Stomach (tissue), 9 donors: ENCODE results near the gene CCDC178. TPM values are rescaled to one million over a fixed set of nuclear protein-coding genes. Genes with fewer than 3 reads are reported as not detected.
A peak's percentile ranks its signal among the peaks of the same experiment; 100 is the strongest.

Experiments used
- DNase-seq, 2 donors: peaks; one replicate each; pipeline versions ENCODE4 v3.0.0 to v3.0.0-alpha.2; 2013 to 2019
- H3K27ac ChIP-seq, 5 donors: fragments of 200-600 bp in 4 of 5; sonication (generic) in 4 of 5; one replicate each; pipeline ENCODE4 v1.5.1; 2013 to 2019; ENCODE audit warnings: mild to moderate bottlenecking in 1 of 5, moderate library complexity in 1 of 5
- H3K27me3 ChIP-seq, 3 donors: fragments of 200-600 bp; sonication (generic); one replicate each; pipeline ENCODE4 v1.5.1; 2017 to 2019; ENCODE audit warnings: mixed run types in 1 of 3
- H3K36me3 ChIP-seq, 4 donors: fragments of 200-600 bp; sonication (generic); 1 replicate in 3 of 4; 2 replicates in 1 of 4; pipeline ENCODE4 v1.5.1; 2016 to 2019
- H3K4me1 ChIP-seq, 4 donors: fragments of 200-600 bp; sonication (generic); one replicate each; pipeline ENCODE4 v1.5.1; 2016 to 2019
- H3K4me3 ChIP-seq, 4 donors: fragments of 200-600 bp; sonication (generic) in 3 of 4; one replicate each; pipeline ENCODE4 v1.5.1; 2016 to 2019; ENCODE audit warnings: mild to moderate bottlenecking in 1 of 4
- H3K9me3 ChIP-seq, 4 donors: fragments of 200-600 bp; sonication (generic); one replicate each; pipeline ENCODE4 v1.5.1; 2016 to 2019
- EP300 ChIP-seq: sonication (generic); formaldehyde crosslinking; IDR thresholded peaks from one replicate; pipeline ENCODE4 v1.6.1; 2017; ENCODE audit warnings: antibody characterized with exemption
- POLR2A ChIP-seq, 4 donors: fragments of 450-650 bp; IDR thresholded peaks; one replicate each; pipeline ENCODE4 v1.6.1; 2016; ENCODE audit warnings: antibody characterized with exemption in 4 of 4, control low read depth in 2 of 4, mild to moderate bottlenecking in 1 of 4, moderate library complexity in 1 of 4
- POLR2AphosphoS5 ChIP-seq, 3 donors: sonication (generic); formaldehyde crosslinking; IDR thresholded peaks; one replicate each; pipeline ENCODE4 v1.6.1; 2016; ENCODE audit warnings: antibody characterized with exemption in 3 of 3
- WGBS, 5 donors: extraction: QIAGEN DNeasy Blood & Tissue Kit in 3 of 5; methylation state at CpG; one replicate each; pipeline versions ENCODE4 v1.1.5 to v1.1.7; 2013 to 2018; 5-methylcytosine and 5-hydroxymethylcytosine counted together
- intact Hi-C: fragments of 100-400 bp; cut with DNase I; formaldehyde crosslinking; loops from one replicate; pipeline ENCODE4 v1.15.1; 2023; ENCODE audit warnings: low total_unique reads
- polyA plus RNA-seq, 3 donors: library from polyadenylated mRNA; stranded (reverse); fragments of 200-250 nt; gene quantifications; one replicate each; pipeline ENCODE4 v1.2.3, GENCODE V29; 2013
- total RNA-seq, 5 donors: library from RNA; depleted of rRNA; stranded (reverse); fragments of >200 nt; gene quantifications; one replicate each; pipeline versions ENCODE4 v1.1.0 to v1.2.3, GENCODE V29; 2014 to 2016
- TF ChIP-seq, protein P1 (sequence below), 7 experiments: fragments of 450-650 bp in 4 of 7; fragments of 200-600 bp in 3 of 7; sonication (generic) in 3 of 7; IDR thresholded peaks; one replicate each; pipeline ENCODE4 v1.5.1; 2016 to 2019; ENCODE audit warnings: antibody characterized with exemption in 7 of 7, control low read depth in 2 of 7, mild to moderate bottlenecking in 1 of 7
- donor health status: healthy with polysubstance abuse.
- donor health status: Bipolar disorder and iron deficiency.
- donor health status: healthy.

Gene CCDC178
- total and polyA plus RNA-seq, 8 donors: 0.38 to 24.5 (median 1.8) TPM; not detected in 4

GRCh38 chr18:32920796-32921787, 519.4 kb downstream of the CCDC178 start:
- Histone ChIP-seq H3K27ac (no peak overlapping the region), H3K9me3 (no peaks in the 10 kb centered on the region), H3K36me3 (no peaks in the 10 kb centered on the region), H3K4me1 (no peaks in the 10 kb centered on the region), H3K4me3 (no peak overlapping the region), H3K27me3 (no peaks in the 10 kb centered on the region)
- no peak for DNase-seq
- no peak for TF ChIP-seq POLR2A (IDR thresholded peaks at IDR 0.05)
- no peak for TF ChIP-seq EP300
- TF ChIP-seq POLR2AphosphoS5 (IDR thresholded peaks at IDR 0.05): no peak
- TF ChIP-seq, protein P1, sequence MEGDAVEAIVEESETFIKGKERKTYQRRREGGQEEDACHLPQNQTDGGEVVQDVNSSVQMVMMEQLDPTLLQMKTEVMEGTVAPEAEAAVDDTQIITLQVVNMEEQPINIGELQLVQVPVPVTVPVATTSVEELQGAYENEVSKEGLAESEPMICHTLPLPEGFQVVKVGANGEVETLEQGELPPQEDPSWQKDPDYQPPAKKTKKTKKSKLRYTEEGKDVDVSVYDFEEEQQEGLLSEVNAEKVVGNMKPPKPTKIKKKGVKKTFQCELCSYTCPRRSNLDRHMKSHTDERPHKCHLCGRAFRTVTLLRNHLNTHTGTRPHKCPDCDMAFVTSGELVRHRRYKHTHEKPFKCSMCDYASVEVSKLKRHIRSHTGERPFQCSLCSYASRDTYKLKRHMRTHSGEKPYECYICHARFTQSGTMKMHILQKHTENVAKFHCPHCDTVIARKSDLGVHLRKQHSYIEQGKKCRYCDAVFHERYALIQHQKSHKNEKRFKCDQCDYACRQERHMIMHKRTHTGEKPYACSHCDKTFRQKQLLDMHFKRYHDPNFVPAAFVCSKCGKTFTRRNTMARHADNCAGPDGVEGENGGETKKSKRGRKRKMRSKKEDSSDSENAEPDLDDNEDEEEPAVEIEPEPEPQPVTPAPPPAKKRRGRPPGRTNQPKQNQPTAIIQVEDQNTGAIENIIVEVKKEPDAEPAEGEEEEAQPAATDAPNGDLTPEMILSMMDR (IDR thresholded peaks at IDR 0.05): no peak
- 65 to 76% (median 73%) methylated on average over 8 of the region's 8 CpGs for WGBS, 5 donors
- intact Hi-C loops: no loop called here

DNA sequence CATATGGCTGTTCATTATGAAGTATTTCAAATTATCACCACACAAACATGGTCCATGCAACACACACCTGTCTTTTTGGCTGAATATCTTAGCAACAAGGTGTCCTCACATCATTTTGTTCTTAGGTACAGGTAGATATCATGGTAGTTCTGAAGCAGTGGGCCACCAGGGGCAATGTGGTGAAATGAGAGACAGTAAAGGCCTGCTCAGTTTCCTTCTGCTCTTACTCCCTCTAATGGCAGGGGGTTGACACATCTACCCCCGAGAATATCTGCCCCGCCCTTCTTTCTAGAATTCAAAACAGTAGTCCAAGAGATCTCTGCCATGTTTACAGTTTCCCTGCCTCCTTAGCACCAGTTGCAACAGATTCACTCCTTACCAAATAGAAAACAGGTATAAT, 520.7 kb downstream of the CCDC178 start:
- no peaks in the 10 kb centered on the region for H3K36me3 ChIP-seq
- H3K4me1 ChIP-seq: no peaks in the 10 kb centered on the region
- TF ChIP-seq, protein P1 (IDR thresholded peaks at IDR 0.05): peak in 1 of 7 experiments; percentile 22
- TF ChIP-seq POLR2A (IDR thresholded peaks at IDR 0.05) (no peak), POLR2AphosphoS5 (IDR thresholded peaks at IDR 0.05) (no peak), EP300 (no peak)
- intact Hi-C loops: no loop called here
- no peaks in the 10 kb centered on the region for H3K9me3 ChIP-seq
- DNase-seq: peak; percentile 28 to 40
- H3K4me3 ChIP-seq: no peak overlapping the region
- no peak overlapping the region for H3K27ac ChIP-seq
- WGBS, 5 donors: 22 to 44% (median 30%) methylated on average over 2 of the region's 2 CpGs
- no peaks in the 10 kb centered on the region for H3K27me3 ChIP-seq

DNA sequence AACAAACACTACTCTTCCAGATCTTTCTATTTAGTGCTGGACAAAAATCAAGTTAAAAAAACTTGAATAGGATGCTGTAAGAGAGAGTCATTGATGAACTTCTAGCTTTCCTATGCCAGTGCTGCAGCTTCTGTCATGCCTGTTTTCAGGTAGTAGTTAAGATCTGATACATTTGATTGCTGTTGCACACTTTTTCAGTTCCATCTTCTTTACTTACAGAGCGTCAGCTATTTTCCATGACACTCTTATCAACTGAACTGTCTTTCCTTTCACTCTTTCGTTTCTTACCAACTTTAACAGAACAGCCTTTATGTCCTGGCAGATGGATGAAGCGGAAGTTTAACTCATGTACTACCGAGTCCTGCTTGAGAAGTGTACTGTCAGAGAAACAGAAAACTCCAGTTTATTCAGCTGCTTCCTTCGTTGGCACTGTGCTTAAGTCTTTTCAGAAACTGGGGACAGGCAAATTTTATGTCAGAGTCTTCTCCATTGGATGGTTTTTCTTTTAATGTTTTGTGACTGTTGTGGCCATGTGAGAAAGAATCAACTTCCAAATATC, 521.8 kb downstream of the CCDC178 start:
- no peaks in the 10 kb centered on the region for H3K36me3 ChIP-seq
- intact Hi-C loops: no loop called here
- TF ChIP-seq, protein P1 (IDR thresholded peaks at IDR 0.05): no peak
- no peak for TF ChIP-seq POLR2AphosphoS5 (IDR thresholded peaks at IDR 0.05)
- no peak for TF ChIP-seq EP300
- no peak for TF ChIP-seq POLR2A (IDR thresholded peaks at IDR 0.05)
- H3K4me3 ChIP-seq: no peak overlapping the region
- DNase-seq: no peak
- H3K27me3 ChIP-seq: no peaks in the 10 kb centered on the region
- no peaks in the 10 kb centered on the region for H3K4me1 ChIP-seq
- 61 to 71% (median 69%) methylated on average over 5 of the region's 5 CpGs for WGBS, 5 donors
- H3K9me3 ChIP-seq: no peaks in the 10 kb centered on the region
- H3K27ac ChIP-seq: no peak overlapping the region

DNA sequence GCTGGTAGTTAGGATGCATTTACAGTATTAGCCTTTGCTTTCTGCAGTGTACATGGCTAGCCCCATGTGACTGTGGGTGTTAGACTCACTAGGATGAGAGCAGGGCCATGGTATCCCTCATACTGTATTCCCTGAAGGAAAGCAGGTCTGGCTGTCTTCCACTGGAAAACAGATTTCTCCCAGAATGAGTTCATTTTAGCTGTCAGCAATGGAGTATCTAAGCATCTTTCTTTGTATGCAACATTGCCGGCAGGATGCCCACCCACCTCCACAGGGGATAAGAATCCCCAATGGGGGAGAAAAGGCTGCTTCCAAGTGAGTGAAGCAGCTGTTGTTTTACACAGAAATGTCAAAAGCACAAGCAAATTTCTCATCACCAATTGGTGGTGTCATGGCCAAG, 525.0 kb downstream of the CCDC178 start:
- intact Hi-C loops: no loop called here
- H3K27ac ChIP-seq: no peak overlapping the region
- no peaks in the 10 kb centered on the region for H3K27me3 ChIP-seq
- no peak for DNase-seq
- H3K36me3 ChIP-seq: no peaks in the 10 kb centered on the region
- H3K4me3 ChIP-seq: no peak overlapping the region
- H3K9me3 ChIP-seq: no peaks in the 10 kb centered on the region
- no peaks in the 10 kb centered on the region for H3K4me1 ChIP-seq
- TF ChIP-seq EP300: no peak
- no peak for TF ChIP-seq POLR2A (IDR thresholded peaks at IDR 0.05)
- TF ChIP-seq, protein P1 (IDR thresholded peaks at IDR 0.05): no peak
- TF ChIP-seq POLR2AphosphoS5 (IDR thresholded peaks at IDR 0.05): no peak
- WGBS, 5 donors: 65 to 77% (median 67%) methylated on average over 1 of the region's 1 CpG
